H9 (cell line): ENCODE results near the gene HYAL4. TPM values are rescaled to one million over a fixed set of nuclear protein-coding genes. Genes with fewer than 3 reads are reported as not detected.
"Not testable (repeated sequence)": the region's sequence is repeated elsewhere in the genome, so short reads cannot be mapped to it uniquely, and the experiment has no call there.

Source experiments
- DNase-seq: peaks from one replicate; pipeline ENCODE4 v3.0.0-alpha.2; 2017
- H2AFZ ChIP-seq: one replicate; pipeline ENCODE4 v1.6.1; 2013; ENCODE audit warnings: mild to moderate bottlenecking, low read length, control low read depth, moderate library complexity
- H2AK5ac ChIP-seq: 2 replicates; pipeline ENCODE4 v1.6.1; 2013; ENCODE audit warnings: low read length, control low read depth, mixed read lengths; ENCODE audit not compliant: insufficient read length
- H2BK120ac ChIP-seq: one replicate; pipeline ENCODE4 v1.6.1; 2013; ENCODE audit warnings: low read depth, mild to moderate bottlenecking, low read length, control low read depth, inconsistent platforms; ENCODE audit not compliant: poor library complexity, severe bottlenecking
- H2BK12ac ChIP-seq: 2 replicates; pipeline ENCODE4 v1.6.1; 2013; ENCODE audit warnings: low read length, control low read depth, mixed read lengths, low read depth; ENCODE audit not compliant: insufficient read length
- H2BK15ac ChIP-seq: 2 replicates; pipeline ENCODE4 v1.6.1; 2013; ENCODE audit warnings: low read depth, low read length, control low read depth
- H2BK20ac ChIP-seq: one replicate; pipeline ENCODE4 v1.6.1; 2013; ENCODE audit warnings: low read depth, mild to moderate bottlenecking, low read length, control low read depth, inconsistent platforms; ENCODE audit not compliant: poor library complexity, severe bottlenecking
- H2BK5ac ChIP-seq: 2 replicates; pipeline ENCODE4 v1.6.1; 2013; ENCODE audit warnings: low read length, control low read depth, mixed read lengths; ENCODE audit not compliant: insufficient read length
- H3K14ac ChIP-seq: 2 replicates; pipeline ENCODE4 v1.6.1; 2013; ENCODE audit warnings: low read length, control low read depth; ENCODE audit not compliant: insufficient read depth
- H3K18ac ChIP-seq: 2 replicates; pipeline ENCODE4 v1.6.1; 2013; ENCODE audit warnings: low read depth, mild to moderate bottlenecking, mixed read lengths, low read length, control low read depth; ENCODE audit not compliant: insufficient read length
- H3K23ac ChIP-seq: 2 replicates; pipeline ENCODE4 v1.6.1; 2013; ENCODE audit warnings: low read length, control low read depth, mixed read lengths, low read depth; ENCODE audit not compliant: insufficient read length
- H3K23me2 ChIP-seq: 2 replicates; pipeline ENCODE4 v1.6.1; 2013; ENCODE audit warnings: low read depth, mild to moderate bottlenecking, mixed read lengths, low read length, control low read depth; ENCODE audit not compliant: insufficient read length, poor library complexity, severe bottlenecking
- H3K27ac ChIP-seq: 2 replicates; pipeline ENCODE4 v1.5.1; 2013; ENCODE audit warnings: low read length, control low read depth, mixed read lengths, low read depth; ENCODE audit not compliant: insufficient read length
- H3K27me3 ChIP-seq: 2 replicates; pipeline ENCODE4 v1.6.1; 2013; ENCODE audit warnings: low read length, control low read depth, inconsistent platforms; ENCODE audit not compliant: insufficient read depth
- H3K4ac ChIP-seq: 2 replicates; pipeline ENCODE4 v1.6.1; 2013; ENCODE audit warnings: low read depth, mild to moderate bottlenecking, control low read depth, inconsistent platforms, low read length, moderate library complexity
- H3K4me1 ChIP-seq: 2 replicates; pipeline ENCODE4 v1.6.1; 2013; ENCODE audit warnings: low read length, control low read depth, inconsistent platforms; ENCODE audit not compliant: insufficient read depth
- H3K4me2 ChIP-seq: 2 replicates; pipeline ENCODE4 v1.6.1; 2013; ENCODE audit warnings: low read length, control low read depth, mixed read lengths; ENCODE audit not compliant: insufficient read length, insufficient read depth
- H3K56ac ChIP-seq: 2 replicates; pipeline ENCODE4 v1.6.1; 2013; ENCODE audit warnings: low read depth, mild to moderate bottlenecking, mixed read lengths, low read length, control low read depth; ENCODE audit not compliant: insufficient read length
- H3K79me1 ChIP-seq: 2 replicates; pipeline ENCODE4 v1.6.1; 2013; ENCODE audit warnings: low read depth, mild to moderate bottlenecking, moderate library complexity, low read length, control low read depth, inconsistent platforms; ENCODE audit not compliant: insufficient read depth, poor library complexity, severe bottlenecking
- H3K79me2 ChIP-seq: 2 replicates; pipeline ENCODE4 v1.6.1; 2013; ENCODE audit warnings: low read length, control low read depth, inconsistent platforms; ENCODE audit not compliant: insufficient read depth
- H3K9ac ChIP-seq: 2 replicates; pipeline ENCODE4 v1.6.1; 2013; ENCODE audit warnings: low read length, control low read depth, mixed read lengths; ENCODE audit not compliant: insufficient read length; ENCODE audit errors: extremely low read depth
- H3K9me3 ChIP-seq: one replicate; pipeline ENCODE4 v1.6.1; 2013; ENCODE audit warnings: low read depth, low read length, inconsistent platforms; ENCODE audit not compliant: control insufficient read depth
- H3T11ph ChIP-seq: one replicate; pipeline ENCODE4 v1.6.1; 2013; ENCODE audit warnings: mild to moderate bottlenecking, low read length, control low read depth, inconsistent platforms
- H4K20me1 ChIP-seq: one replicate; pipeline ENCODE4 v1.6.1; 2013; ENCODE audit not compliant: control insufficient read depth, insufficient read length, insufficient read depth
- H4K5ac ChIP-seq: 2 replicates; pipeline ENCODE4 v1.6.1; 2013; ENCODE audit warnings: low read depth, mild to moderate bottlenecking, mixed read lengths, low read length, control low read depth; ENCODE audit not compliant: insufficient read length
- H4K8ac ChIP-seq: replicated peaks from 2 replicates; pipeline ENCODE4 v1.6.1; 2013; ENCODE audit warnings: low read length, control low read depth, mixed read lengths, low read depth; ENCODE audit not compliant: insufficient read length
- H4K91ac ChIP-seq: 2 replicates; pipeline ENCODE4 v1.6.1; 2013; ENCODE audit warnings: low read depth, mild to moderate bottlenecking, moderate library complexity, mixed read lengths, low read length, control low read depth; ENCODE audit not compliant: insufficient read length
- H3K27ac Mint-ChIP-seq, 3 experiments: 2 replicates in 2 of 3; 3 replicates in 1 of 3; pipeline ENCODE4 v1.8.0; 2020 to 2021; ENCODE audit warnings: mixed read lengths in 3 of 3, mild to moderate bottlenecking in 1 of 3, moderate library complexity in 1 of 3
- H3K27me3 Mint-ChIP-seq: 2 replicates; pipeline ENCODE4 v1.8.0; 2021; ENCODE audit warnings: low read depth, mild to moderate bottlenecking, moderate library complexity, mixed read lengths
- H3K36me3 Mint-ChIP-seq, 3 experiments: 2 replicates in 2 of 3; 3 replicates in 1 of 3; pipeline ENCODE4 v1.8.0; 2020 to 2021; ENCODE audit warnings: low read depth in 3 of 3, mixed read lengths in 3 of 3; ENCODE audit not compliant: insufficient read depth in 1 of 3
- H3K4me1 Mint-ChIP-seq, 2 experiments: 2 replicates each; pipeline ENCODE4 v1.8.0; 2020; ENCODE audit warnings: mixed read lengths in 2 of 2
- H3K4me3 Mint-ChIP-seq, 2 experiments: 2 replicates in 1 of 2; 3 replicates in 1 of 2; pipeline ENCODE4 v1.8.0; 2020 to 2021; ENCODE audit warnings: mild to moderate bottlenecking in 2 of 2, mixed read lengths in 2 of 2, moderate library complexity in 1 of 2
- H3K9me3 Mint-ChIP-seq, 2 experiments: 2 replicates in 1 of 2; 3 replicates in 1 of 2; pipeline ENCODE4 v1.8.0; 2020; ENCODE audit warnings: mild to moderate bottlenecking in 2 of 2, mixed read lengths in 2 of 2, moderate library complexity in 1 of 2
- WGBS: extraction: QIAGEN DNeasy Blood & Tissue Kit; methylation state at CpG from one replicate; pipeline ENCODE4 v1.1.7; 2013; ENCODE audit warnings: missing lambda C conversion rate, low lambda C conversion rate, mixed read lengths; ENCODE audit not compliant: insufficient read length; ENCODE audit errors: extremely low coverage; 5-methylcytosine and 5-hydroxymethylcytosine counted together
- total RNA-seq: library from RNA; stranded (reverse); gene quantifications from 2 replicates; pipeline ENCODE4 v1.2.1, GENCODE V29; 2021

The HYAL4 gene
- total RNA-seq, 1 experiment from 2014 or later = not detected

DNA sequence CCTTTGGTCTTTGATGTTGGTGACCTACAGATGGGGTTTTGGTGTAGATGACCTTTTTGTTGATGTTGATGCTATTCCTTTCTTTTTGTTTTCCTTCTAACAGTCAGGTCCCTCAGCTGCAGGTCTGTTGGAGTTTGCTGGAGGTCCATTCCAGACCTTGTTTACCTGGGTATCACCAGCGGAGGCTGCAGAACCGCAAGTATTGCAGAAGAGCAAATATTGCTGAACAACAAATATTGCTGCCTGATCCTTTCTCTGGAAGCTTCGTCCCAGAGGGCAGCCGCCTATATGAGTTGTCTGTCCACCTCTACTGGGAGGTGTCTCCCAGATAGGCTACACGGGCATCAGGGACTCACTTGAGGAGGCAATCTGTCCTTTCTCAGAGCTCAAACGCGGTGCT lies 827 bp upstream of the HYAL4 start:
- not testable (repeated sequence) for H3K9me3 Mint-ChIP-seq, H3K23ac ChIP-seq, H3K4me1 Mint-ChIP-seq, H2AFZ ChIP-seq, H2BK12ac ChIP-seq, H3K36me3 Mint-ChIP-seq, H3K4me3 Mint-ChIP-seq, H4K5ac ChIP-seq, H2BK120ac ChIP-seq, H2AK5ac ChIP-seq, H3K14ac ChIP-seq, H3T11ph ChIP-seq, H3K27me3 Mint-ChIP-seq, H2BK5ac ChIP-seq, H3K4me1 ChIP-seq, H3K79me2 ChIP-seq, DNase-seq, H4K20me1 ChIP-seq, H3K27ac ChIP-seq, H2BK15ac ChIP-seq, H3K18ac ChIP-seq, H3K4ac ChIP-seq, H3K9ac ChIP-seq, H3K23me2 ChIP-seq, H4K8ac ChIP-seq, H3K27ac Mint-ChIP-seq, H3K79me1 ChIP-seq, H3K9me3 ChIP-seq, H3K27me3 ChIP-seq, H3K56ac ChIP-seq, H2BK20ac ChIP-seq, H3K4me2 ChIP-seq, H4K91ac ChIP-seq
- no CpG with 5 or more reads among the region's 7 CpGs for WGBS
